Measurements from ENCODE around the gene CAMK2A. TPM values are rescaled to one million over a fixed set of nuclear protein-coding genes. Genes with fewer than 3 reads are reported as not detected.

The CAMK2A gene
- total and polyA plus RNA-seq, 2 of the 4 experiments (the other 2 are of a cell fraction): 0.18 to 0.19 TPM

DNA sequence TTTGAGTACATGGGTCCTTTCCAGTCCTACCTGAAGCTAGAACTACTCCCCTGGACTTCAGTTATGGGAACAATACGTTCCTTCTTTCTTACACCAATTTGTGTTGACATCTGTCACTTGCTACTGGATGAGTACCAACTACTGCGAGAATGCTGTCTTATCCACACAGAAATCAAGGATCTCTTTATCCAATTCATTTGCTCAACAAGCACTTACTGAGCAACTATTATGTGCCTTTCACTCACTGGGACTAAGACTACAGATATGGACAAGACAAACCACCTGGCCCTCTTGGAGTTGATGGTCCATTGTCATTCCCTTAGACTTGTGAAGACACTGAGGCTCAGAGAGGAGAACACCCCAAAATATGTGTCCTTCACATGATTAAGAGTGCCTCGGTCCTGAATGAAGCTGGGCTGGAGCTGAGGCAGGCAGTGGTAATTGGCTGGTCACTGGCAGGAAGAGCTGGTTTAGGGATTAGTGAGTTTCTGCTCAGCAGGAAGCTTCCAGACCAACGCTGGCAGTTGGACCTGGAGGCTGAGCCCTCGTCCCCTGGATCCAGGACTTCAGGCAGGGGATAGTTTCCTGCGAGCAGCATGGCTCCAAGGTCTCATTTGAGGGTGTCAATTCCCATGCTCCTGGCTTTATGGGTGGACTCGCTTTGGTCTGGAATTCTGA is 21.6 kb upstream of the CAMK2A start:
- no peak overlapping the region for H2AFZ ChIP-seq (replicated peaks; ENCODE audit: low read length, poor library complexity)
- no peak overlapping the region for H3K4me3 ChIP-seq (ENCODE audit: insufficient read depth, low read depth, low read length)
- no peak overlapping the region for H4K91ac ChIP-seq (ENCODE audit: insufficient read depth, low read depth, low read length)
- no CpG with 5 or more reads among the region's 7 CpGs for WGBS, 2 experiments (ENCODE audit: extremely low coverage in 2 of 2, insufficient read length in 1 of 2)
- H3K4ac ChIP-seq (ENCODE audit: low read depth, low read length): 0 out of 2 replicates have a peak overlapping the region, but pooled peaks have one; percentile 7
- no peak overlapping the region for H3K4me2 ChIP-seq (ENCODE audit: low read depth, low read length)
- no peak overlapping the region for H4K8ac ChIP-seq (ENCODE audit: low read depth in 2 of 2, low read length in 2 of 2)
- intact Hi-C loops (cut with micrococcal nuclease) (no loop called here), dilution Hi-C loops (cut with HindIII; ENCODE audit: low sequenced_read_pairs, unreplicated experiment) (no loop called here), in situ Hi-C loops (cut with MboI; ENCODE audit: low sequenced_read_pairs) (no loop called here)
- 0 out of 2 replicates have a peak overlapping the region, but pooled peaks have one; percentile 20 for H2AK5ac ChIP-seq (ENCODE audit: low read depth, low read length)
- H3K23ac ChIP-seq (ENCODE audit: low read depth, low read length): no peak overlapping the region
- H3K9me3 ChIP-seq (ENCODE audit: control insufficient read depth, insufficient read depth, low read length): no peaks in the 10 kb centered on the region
- H3K4me1 ChIP-seq (ENCODE audit: control insufficient read depth, insufficient read depth, low read length): peaks cover 13% of the 10 kb centered on the region; the same call in 1 of the 2 replicates
- DNase-seq (no peak), ATAC-seq (ENCODE audit: low read depth) (no peak)
- no peak overlapping the region for H2BK5ac ChIP-seq (ENCODE audit: low read depth, low read length, poor library complexity, severe bottlenecking)
- TF ChIP-seq BHLHE40 (IDR thresholded peaks at IDR 0.05; ENCODE audit: low read depth, low read length): no peak
- TF ChIP-seq, protein P1, sequence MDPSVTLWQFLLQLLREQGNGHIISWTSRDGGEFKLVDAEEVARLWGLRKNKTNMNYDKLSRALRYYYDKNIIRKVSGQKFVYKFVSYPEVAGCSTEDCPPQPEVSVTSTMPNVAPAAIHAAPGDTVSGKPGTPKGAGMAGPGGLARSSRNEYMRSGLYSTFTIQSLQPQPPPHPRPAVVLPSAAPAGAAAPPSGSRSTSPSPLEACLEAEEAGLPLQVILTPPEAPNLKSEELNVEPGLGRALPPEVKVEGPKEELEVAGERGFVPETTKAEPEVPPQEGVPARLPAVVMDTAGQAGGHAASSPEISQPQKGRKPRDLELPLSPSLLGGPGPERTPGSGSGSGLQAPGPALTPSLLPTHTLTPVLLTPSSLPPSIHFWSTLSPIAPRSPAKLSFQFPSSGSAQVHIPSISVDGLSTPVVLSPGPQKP (IDR thresholded peaks at IDR 0.05; ENCODE audit: borderline replicate concordance, low read depth, low read length): no peak
- TF ChIP-seq CEBPB (IDR thresholded peaks at IDR 0.05; ENCODE audit: low read depth, low read length): no peak
- TF ChIP-seq MAFK (IDR thresholded peaks at IDR 0.05; ENCODE audit: low read depth, low read length): no peak
- no peak for TF ChIP-seq CHD1 (IDR thresholded peaks at IDR 0.05; ENCODE audit: low read depth, low read length)
- TF ChIP-seq NFE2L2 (IDR thresholded peaks at IDR 0.05; ENCODE audit: low read depth, low read length): no peak
- TF ChIP-seq FOS (IDR thresholded peaks at IDR 0.05; ENCODE audit: low read depth, low read length): no peak
- TF ChIP-seq, protein P2, sequence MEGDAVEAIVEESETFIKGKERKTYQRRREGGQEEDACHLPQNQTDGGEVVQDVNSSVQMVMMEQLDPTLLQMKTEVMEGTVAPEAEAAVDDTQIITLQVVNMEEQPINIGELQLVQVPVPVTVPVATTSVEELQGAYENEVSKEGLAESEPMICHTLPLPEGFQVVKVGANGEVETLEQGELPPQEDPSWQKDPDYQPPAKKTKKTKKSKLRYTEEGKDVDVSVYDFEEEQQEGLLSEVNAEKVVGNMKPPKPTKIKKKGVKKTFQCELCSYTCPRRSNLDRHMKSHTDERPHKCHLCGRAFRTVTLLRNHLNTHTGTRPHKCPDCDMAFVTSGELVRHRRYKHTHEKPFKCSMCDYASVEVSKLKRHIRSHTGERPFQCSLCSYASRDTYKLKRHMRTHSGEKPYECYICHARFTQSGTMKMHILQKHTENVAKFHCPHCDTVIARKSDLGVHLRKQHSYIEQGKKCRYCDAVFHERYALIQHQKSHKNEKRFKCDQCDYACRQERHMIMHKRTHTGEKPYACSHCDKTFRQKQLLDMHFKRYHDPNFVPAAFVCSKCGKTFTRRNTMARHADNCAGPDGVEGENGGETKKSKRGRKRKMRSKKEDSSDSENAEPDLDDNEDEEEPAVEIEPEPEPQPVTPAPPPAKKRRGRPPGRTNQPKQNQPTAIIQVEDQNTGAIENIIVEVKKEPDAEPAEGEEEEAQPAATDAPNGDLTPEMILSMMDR (conservative IDR thresholded peaks at IDR 0.05; ENCODE audit: low read depth, low read length): no peak
- no peak for TF ChIP-seq RAD21 (IDR thresholded peaks at IDR 0.05; ENCODE audit: low read length)
- no peak for TF ChIP-seq MAZ (IDR thresholded peaks at IDR 0.05; ENCODE audit: borderline replicate concordance, low read depth, low read length)
- no peak for TF ChIP-seq RCOR1 (IDR thresholded peaks at IDR 0.05; ENCODE audit: insufficient replicate concordance, low read length)
- no peak for TF ChIP-seq POLR2A (IDR thresholded peaks at IDR 0.05; ENCODE audit: low read depth, low read length)
- H4K20me1 ChIP-seq (ENCODE audit: insufficient read depth, low read length): no peaks in the 10 kb centered on the region
- H3K27me3 ChIP-seq (ENCODE audit: control insufficient read depth, insufficient read depth, low read length): no peaks in the 10 kb centered on the region
- H2AK9ac ChIP-seq (replicated peaks; ENCODE audit: low read depth, low read length, poor library complexity): peak overlapping the region; percentile 43
- H2BK20ac ChIP-seq (ENCODE audit: low read depth, low read length): peak overlapping the region; percentile 14; the same call in 1 of the 2 replicates
- no peaks in the 10 kb centered on the region for H3K36me3 ChIP-seq (ENCODE audit: control insufficient read depth, insufficient read depth, low read length)
- ChIA-PET CTCF (interaction anchor here (0.9 to 1.0 kb wide), 2 partner anchors 9 to 16 kb away, joined by 3 read pairs; no protein-coding TSS in a partner anchor), POLR2A (ENCODE audit: unreplicated experiment) (interaction anchor here (0.7 kb wide), 1 partner anchor 567 kb away, joined by 7 read pairs; no protein-coding TSS in a partner anchor)
- H3K9me1 ChIP-seq (ENCODE audit: insufficient read depth, low read length): peaks cover 14% of the 10 kb centered on the region
- H2BK15ac ChIP-seq (ENCODE audit: low read depth, low read length): no peak overlapping the region
- BruUV-seq (replicated peaks): no TSS peak
- H2BK120ac ChIP-seq (ENCODE audit: low read depth, low read length): no peak overlapping the region; the same call in 1 of the 2 replicates
- H3K9ac ChIP-seq (ENCODE audit: low read depth, low read length): no peak overlapping the region
- no peaks in the 10 kb centered on the region for H3K79me1 ChIP-seq (ENCODE audit: low read depth in 1 of 2, low read length in 2 of 2)
- no peak overlapping the region for H3K14ac ChIP-seq (replicated peaks; ENCODE audit: low read depth, low read length)
- no peak overlapping the region for H3K56ac ChIP-seq (ENCODE audit: extremely low read depth, insufficient read depth, low read length)
- no peak overlapping the region for H3K27ac ChIP-seq (ENCODE audit: insufficient read depth, low read length)
- H4K5ac ChIP-seq (ENCODE audit: low read depth, low read length): no peak overlapping the region
- no peak overlapping the region; the same call in 1 of the 2 replicates for H3K18ac ChIP-seq (ENCODE audit: low read depth, low read length)

Measured in IMR-90 (cell line).